ENCODE measurements around the gene RAX2. TPM values are rescaled to one million over a fixed set of nuclear protein-coding genes. Genes with fewer than 3 reads are reported as not detected.
A peak's percentile ranks its signal among the peaks of the same experiment; 100 is the strongest.
"Not testable (repeated sequence)": the region's sequence is repeated elsewhere in the genome, so short reads cannot be mapped to it uniquely, and the experiment has no call there.

The RAX2 gene
- polyA plus RNA-seq, 2 donors: not detected

DNA sequence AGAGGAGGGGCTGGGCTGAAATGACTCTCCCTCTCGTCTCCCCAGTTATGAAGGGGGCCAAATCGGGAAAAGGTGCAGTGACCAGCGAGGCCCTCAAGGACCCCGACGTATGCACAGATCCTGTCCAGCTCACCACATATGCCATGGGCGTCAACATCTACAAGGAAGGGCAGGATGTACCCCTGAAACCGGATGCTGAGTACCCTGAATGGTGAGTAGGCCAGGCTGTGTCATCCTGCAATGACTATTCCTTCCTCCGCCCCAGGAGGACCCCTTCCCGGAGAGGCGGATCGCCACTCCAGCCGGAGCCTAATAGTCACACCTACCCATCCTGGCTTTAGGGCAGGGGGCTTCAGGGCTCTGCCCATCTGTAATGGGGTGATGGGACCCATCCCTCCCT is 6.9 kb downstream of the RAX2 start:
- H3K4me3 ChIP-seq (ENCODE audit: low read depth in 1 of 2, low read length in 2 of 2): no peak overlapping the region
- no peaks in the 10 kb centered on the region for H3K27me3 ChIP-seq (ENCODE audit: control insufficient read depth in 1 of 2, insufficient read depth in 2 of 2, low read length in 2 of 2)
- H3K4me1 ChIP-seq (ENCODE audit: control insufficient read depth in 2 of 2, insufficient read depth in 2 of 2, low read length in 1 of 2): peaks cover 0 to 2% of the 10 kb centered on the region in 2 donors
- peaks cover 14 to 30% of the 10 kb centered on the region in 2 donors for H3K36me3 ChIP-seq (ENCODE audit: control insufficient read depth in 2 of 2, insufficient read depth in 2 of 2, low read length in 1 of 2)
- no peak overlapping the region for H3K27ac ChIP-seq (ENCODE audit: low read depth in 2 of 2, low read length in 1 of 2)
- no peaks in the 10 kb centered on the region for H3K9me3 ChIP-seq (ENCODE audit: control insufficient read depth in 2 of 2, insufficient read depth in 1 of 2, low read depth in 1 of 2, low read length in 1 of 2)
- 92 to 95% methylated on average over 12 of the region's 12 CpGs for WGBS, 2 donors

DNA sequence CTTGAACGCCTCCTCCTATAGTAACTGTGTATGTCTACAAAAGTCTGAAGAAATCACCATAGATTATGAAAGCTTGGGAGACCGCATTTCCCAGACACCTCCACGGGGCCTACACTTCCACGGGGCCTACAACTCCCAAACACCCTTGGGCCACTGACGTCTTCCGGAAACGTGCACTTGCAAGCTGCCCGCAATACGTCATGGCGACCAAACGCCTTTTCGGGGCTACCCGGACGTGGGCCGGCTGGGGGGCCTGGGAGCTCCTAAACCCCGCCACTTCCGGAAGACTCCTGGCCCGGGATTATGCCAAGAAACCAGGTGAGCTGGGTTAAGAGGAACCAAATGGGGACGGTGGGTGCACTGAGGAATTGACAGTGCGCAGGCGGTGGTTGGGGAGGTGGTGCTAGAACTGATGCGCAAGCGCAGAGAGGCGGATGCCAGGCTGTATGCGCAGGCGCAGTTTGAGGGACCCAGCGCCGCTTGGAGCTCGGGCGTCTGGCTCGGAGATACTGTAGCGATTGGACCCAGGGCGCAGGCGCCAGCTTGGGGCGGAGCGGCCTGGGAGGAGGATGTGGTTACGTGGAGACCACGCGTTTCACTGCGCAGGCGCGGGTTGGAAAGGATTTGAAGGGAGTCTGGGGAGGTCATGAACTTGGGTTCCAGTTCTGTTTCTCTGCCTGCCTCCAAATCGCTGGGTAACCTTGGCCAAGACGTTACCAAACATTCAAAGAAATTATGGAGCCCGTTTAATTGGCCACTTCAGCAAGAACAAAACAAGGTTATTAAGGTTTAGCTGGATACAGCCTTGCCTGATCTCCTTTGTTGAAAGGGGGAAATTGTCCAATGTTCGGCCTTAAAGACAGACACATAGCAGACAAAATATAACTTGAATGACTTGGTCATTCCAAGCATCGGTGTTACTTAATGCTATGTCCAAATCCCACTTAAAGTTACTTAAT is 9.2 kb downstream of the RAX2 start, which contains the start of gene MRPL54:
Gene MRPL54 (plus strand): TSS at position 182 of the 959 bp plus-strand sequence. CDS start 19 bp downstream, at position 201.
- Histone ChIP-seq H3K9me3 (ENCODE audit: control insufficient read depth in 2 of 2, insufficient read depth in 1 of 2, low read depth in 1 of 2, low read length in 1 of 2) (no peaks in the 10 kb centered on the region), H3K4me3 (ENCODE audit: low read depth in 1 of 2, low read length in 2 of 2) (peak within 1 kb of the TSS; percentile 90 to 93), H3K27me3 (ENCODE audit: control insufficient read depth in 1 of 2, insufficient read depth in 2 of 2, low read length in 2 of 2) (no peaks in the 10 kb centered on the region), H3K4me1 (ENCODE audit: control insufficient read depth in 2 of 2, insufficient read depth in 2 of 2, low read length in 1 of 2) (peaks cover 0 to 11% of the 10 kb centered on the region in 2 donors), H3K27ac (ENCODE audit: low read depth in 2 of 2, low read length in 1 of 2) (peak within 1 kb of the TSS; percentile 99 to 100), H3K36me3 (ENCODE audit: control insufficient read depth in 2 of 2, insufficient read depth in 2 of 2, low read length in 1 of 2) (peaks cover 13 to 28% of the 10 kb centered on the region in 2 donors)
- WGBS, 2 donors: 2 to 3% methylated on average over 47 of the region's 47 CpGs

DNA sequence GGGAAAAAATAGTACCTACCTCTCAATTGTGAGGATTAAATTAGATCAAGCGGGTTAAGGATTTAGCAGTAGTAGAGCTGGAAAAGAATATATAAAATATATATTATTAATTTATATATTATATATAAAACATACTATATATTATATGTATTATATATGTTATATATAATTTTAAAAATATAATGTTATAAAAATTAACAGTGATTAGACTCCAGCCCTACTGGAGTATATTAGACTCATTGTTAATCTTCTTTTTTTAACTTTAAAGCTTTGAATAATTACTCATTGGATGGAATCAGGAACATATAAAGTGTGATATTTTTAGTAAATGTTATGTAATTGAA is 9.9 kb downstream of the RAX2 start:
- 44 to 62% methylated on average over 1 of the region's 1 CpG for WGBS, 2 donors
- Histone ChIP-seq H3K9me3 (ENCODE audit: control insufficient read depth in 2 of 2, insufficient read depth in 1 of 2, low read depth in 1 of 2, low read length in 1 of 2) (no peaks in the 10 kb centered on the region), H3K4me3 (ENCODE audit: low read depth in 1 of 2, low read length in 2 of 2) (no peak overlapping the region), H3K36me3 (ENCODE audit: control insufficient read depth in 2 of 2, insufficient read depth in 2 of 2, low read length in 1 of 2) (peaks cover 6 to 22% of the 10 kb centered on the region in 2 donors), H3K27ac (ENCODE audit: low read depth in 2 of 2, low read length in 1 of 2) (peak overlapping the region; percentile 83 to 100), H3K27me3 (ENCODE audit: control insufficient read depth in 1 of 2, insufficient read depth in 2 of 2, low read length in 2 of 2) (no peaks in the 10 kb centered on the region), H3K4me1 (ENCODE audit: control insufficient read depth in 2 of 2, insufficient read depth in 2 of 2, low read length in 1 of 2) (peaks cover 0 to 11% of the 10 kb centered on the region in 2 donors)

DNA sequence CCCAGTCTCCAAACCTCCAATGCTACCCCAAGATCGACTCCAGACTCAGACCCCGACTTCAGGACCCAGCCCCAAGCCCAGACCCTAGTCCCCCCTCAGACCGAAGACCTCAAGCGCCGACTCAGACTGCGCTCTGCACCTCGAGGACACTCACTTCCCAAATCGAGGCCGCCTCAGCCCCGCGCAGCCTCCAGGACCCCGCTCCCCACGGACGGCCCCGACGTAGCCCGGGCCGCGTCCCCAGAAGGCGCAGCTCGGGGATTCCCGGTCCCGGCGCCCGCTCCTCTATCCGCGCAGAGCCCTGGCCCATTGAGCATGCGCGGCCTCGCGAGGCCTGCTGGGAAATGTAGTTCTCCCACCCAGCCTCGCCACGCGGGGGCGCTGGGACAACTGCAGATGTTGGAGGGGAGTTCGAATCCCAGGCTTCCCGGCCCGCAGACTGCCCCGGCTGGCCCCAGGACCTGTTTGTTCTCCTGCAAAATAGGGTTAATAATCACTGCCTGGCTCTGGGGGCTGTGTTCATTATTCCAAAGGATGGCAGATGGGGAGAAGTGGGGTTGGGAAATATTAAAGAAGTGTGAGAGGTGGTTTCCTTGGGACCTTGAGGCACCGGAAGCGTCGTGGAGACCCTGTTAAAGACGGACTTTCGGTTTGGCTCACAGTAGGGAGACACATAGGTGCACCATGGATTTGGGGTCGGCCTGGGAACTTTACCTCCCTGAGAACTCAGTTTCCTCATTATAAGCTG is 10.5 kb downstream of the RAX2 start, which contains the start of gene APBA3:
Gene APBA3 (minus strand): TSS at position 311 of the 748 bp plus-strand sequence. CDS start 1,428 bp downstream, outside the sequence.
- Histone ChIP-seq H3K27me3 (ENCODE audit: control insufficient read depth in 1 of 2, insufficient read depth in 2 of 2, low read length in 2 of 2) (no peaks in the 10 kb centered on the region), H3K4me3 (ENCODE audit: low read depth in 1 of 2, low read length in 2 of 2) (peak within 1 kb of the TSS; percentile 90 to 93), H3K9me3 (ENCODE audit: control insufficient read depth in 2 of 2, insufficient read depth in 1 of 2, low read depth in 1 of 2, low read length in 1 of 2) (no peaks in the 10 kb centered on the region), H3K4me1 (ENCODE audit: control insufficient read depth in 2 of 2, insufficient read depth in 2 of 2, low read length in 1 of 2) (peaks cover 0 to 11% of the 10 kb centered on the region in 2 donors), H3K36me3 (ENCODE audit: control insufficient read depth in 2 of 2, insufficient read depth in 2 of 2, low read length in 1 of 2) (peaks cover 1 to 16% of the 10 kb centered on the region in 2 donors), H3K27ac (ENCODE audit: low read depth in 2 of 2, low read length in 1 of 2) (peak within 1 kb of the TSS; percentile 99 to 100)
- WGBS, 2 donors: 2 to 4% methylated on average over 45 of the region's 45 CpGs

DNA sequence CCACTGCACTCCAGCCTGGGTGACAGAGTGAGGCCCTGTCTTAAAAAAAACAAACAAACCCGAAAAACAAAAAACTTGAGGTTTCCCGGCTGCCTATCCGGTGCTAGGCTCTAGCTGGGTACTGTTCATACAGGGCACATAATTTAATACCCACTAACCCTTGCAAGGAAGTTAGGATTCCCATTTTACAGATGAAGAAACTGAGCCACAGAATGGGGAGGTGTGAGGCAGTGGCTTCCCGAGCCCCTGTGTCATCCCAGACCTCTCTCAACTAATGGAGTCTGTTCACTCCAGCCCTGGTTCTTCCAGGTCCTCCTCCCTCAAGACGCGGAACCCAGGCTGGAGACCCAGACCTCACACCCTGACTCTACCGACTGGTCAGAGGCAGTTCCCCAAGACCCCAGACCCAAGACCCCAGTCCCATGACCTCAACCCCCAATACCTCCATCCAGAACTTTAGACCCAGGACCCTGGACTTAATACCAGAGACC is 11.1 kb downstream of the RAX2 start:
- Histone ChIP-seq H3K9me3 (ENCODE audit: control insufficient read depth in 2 of 2, insufficient read depth in 1 of 2, low read depth in 1 of 2, low read length in 1 of 2) (no peaks in the 10 kb centered on the region), H3K27me3 (ENCODE audit: control insufficient read depth in 1 of 2, insufficient read depth in 2 of 2, low read length in 2 of 2) (no peaks in the 10 kb centered on the region), H3K36me3 (ENCODE audit: control insufficient read depth in 2 of 2, insufficient read depth in 2 of 2, low read length in 1 of 2) (peaks cover 0 to 14% of the 10 kb centered on the region in 2 donors), H3K4me1 (ENCODE audit: control insufficient read depth in 2 of 2, insufficient read depth in 2 of 2, low read length in 1 of 2) (peaks cover 0 to 11% of the 10 kb centered on the region in 2 donors), H3K27ac (ENCODE audit: low read depth in 2 of 2, low read length in 1 of 2) (peak overlapping the region; percentile 48 to 83), H3K4me3 (ENCODE audit: low read depth in 1 of 2, low read length in 2 of 2) (peak overlapping the region; percentile 90 to 93)
- 20 to 24% methylated on average over 7 of the region's 7 CpGs for WGBS, 2 donors

DNA sequence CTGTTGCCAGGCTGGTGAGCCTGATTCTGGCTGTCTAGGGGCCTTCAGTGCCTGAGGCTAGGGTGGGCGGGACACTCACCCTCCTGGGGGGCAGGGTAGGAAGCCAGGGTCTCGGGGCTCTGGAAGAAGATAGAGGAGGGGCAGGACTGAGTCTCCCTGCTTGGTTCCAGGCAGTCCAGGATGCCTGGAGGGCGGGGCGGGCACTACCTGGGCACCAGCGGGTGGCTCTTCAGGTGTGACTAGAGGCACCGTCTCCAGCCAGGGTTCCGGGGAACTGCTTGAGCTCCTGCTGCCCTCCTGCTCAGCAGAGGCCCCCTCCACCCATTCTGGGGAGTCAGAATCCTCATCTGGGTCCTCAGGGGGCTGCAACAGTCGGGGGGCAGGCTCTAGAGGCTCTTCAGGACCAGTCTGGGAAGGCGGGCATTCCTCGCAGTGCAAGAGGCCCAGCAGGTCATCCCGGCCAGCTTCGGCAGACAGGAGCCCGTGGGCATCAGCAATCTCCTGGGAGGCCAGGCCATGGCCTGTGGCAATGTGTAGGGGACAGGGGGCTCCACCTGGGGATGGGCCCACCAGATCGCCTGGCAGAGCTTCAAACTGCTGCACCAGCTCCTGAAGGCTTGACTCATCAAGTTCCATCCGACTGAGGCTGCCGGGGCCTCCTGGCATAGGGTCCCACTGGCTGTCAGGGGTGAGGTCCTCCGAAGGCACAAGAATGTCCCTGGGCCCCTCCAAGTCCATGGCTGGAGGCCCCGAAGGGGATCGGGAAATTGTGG is 12.4 kb downstream of the RAX2 start:
- 75 to 77% methylated on average over 19 of the region's 19 CpGs for WGBS, 2 donors

DNA sequence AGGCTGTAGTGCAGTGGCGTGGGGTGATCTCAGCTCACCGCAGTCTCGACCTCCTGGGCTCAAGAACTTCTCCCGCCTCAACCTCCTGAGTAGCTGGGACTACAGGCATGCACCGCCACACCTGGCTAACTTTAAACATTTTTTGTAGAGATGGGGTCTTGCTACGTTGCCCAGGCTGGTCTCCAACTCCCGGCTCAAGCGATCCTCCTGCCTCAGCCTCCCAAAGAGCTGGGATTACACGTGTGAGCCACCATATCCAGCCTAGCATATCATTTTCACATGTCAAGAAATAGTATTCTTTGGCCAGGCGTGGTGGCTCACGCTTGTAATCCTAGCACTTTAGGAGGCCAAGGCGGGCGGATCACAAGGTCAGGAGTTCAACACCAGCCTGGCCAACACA is 13.7 kb downstream of the RAX2 start:
- H3K9me3 ChIP-seq (ENCODE audit: control insufficient read depth in 2 of 2, insufficient read depth in 1 of 2, low read depth in 1 of 2, low read length in 1 of 2); H3K27me3 ChIP-seq (ENCODE audit: control insufficient read depth in 1 of 2, insufficient read depth in 2 of 2, low read length in 2 of 2); H3K27ac ChIP-seq (ENCODE audit: low read depth in 2 of 2, low read length in 1 of 2); H3K4me3 ChIP-seq (ENCODE audit: low read depth in 1 of 2, low read length in 2 of 2): not testable (repeated sequence)
- peaks cover 2 to 16% of the 10 kb centered on the region in 2 donors for H3K36me3 ChIP-seq (ENCODE audit: control insufficient read depth in 2 of 2, insufficient read depth in 2 of 2, low read length in 1 of 2)
- 96 to 98% methylated on average over 13 of the region's 13 CpGs for WGBS, 2 donors
- peaks cover 0 to 11% of the 10 kb centered on the region in 2 donors for H3K4me1 ChIP-seq (ENCODE audit: control insufficient read depth in 2 of 2, insufficient read depth in 2 of 2, low read length in 1 of 2)

More for the DNA sequence above, 12.4 kb downstream of the RAX2 start:
- Histone ChIP-seq H3K9me3 (ENCODE audit: control insufficient read depth in 2 of 2, insufficient read depth in 1 of 2, low read depth in 1 of 2, low read length in 1 of 2) (no peaks in the 10 kb centered on the region), H3K4me1 (ENCODE audit: control insufficient read depth in 2 of 2, insufficient read depth in 2 of 2, low read length in 1 of 2) (peaks cover 0 to 11% of the 10 kb centered on the region in 2 donors), H3K27ac (ENCODE audit: low read depth in 2 of 2, low read length in 1 of 2) (no peak overlapping the region), H3K4me3 (ENCODE audit: low read depth in 1 of 2, low read length in 2 of 2) (no peak overlapping the region), H3K36me3 (ENCODE audit: control insufficient read depth in 2 of 2, insufficient read depth in 2 of 2, low read length in 1 of 2) (peaks cover 0 to 10% of the 10 kb centered on the region in 2 donors), H3K27me3 (ENCODE audit: control insufficient read depth in 1 of 2, insufficient read depth in 2 of 2, low read length in 2 of 2) (no peaks in the 10 kb centered on the region)

DNA sequence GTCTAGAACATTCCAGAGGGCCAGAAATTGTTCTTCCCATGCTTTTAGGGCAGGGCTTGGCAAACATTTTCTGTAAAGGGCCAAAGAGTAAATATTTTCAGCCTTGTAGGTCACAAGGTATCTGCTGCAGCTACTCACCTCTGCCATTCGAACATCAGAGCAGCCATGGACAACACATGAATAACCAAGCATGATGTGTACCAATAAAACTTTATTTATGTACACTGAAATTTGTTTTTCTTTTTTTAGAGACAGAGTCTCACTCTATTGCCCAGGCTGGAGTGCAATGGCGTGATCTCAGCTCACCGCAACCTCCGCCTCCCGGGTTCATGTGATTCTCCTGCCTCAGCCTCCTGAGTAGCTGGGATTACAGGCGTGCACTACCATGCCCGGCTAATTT is 14.3 kb downstream of the RAX2 start:
- not testable (repeated sequence) for H3K9me3 ChIP-seq (ENCODE audit: control insufficient read depth in 2 of 2, insufficient read depth in 1 of 2, low read depth in 1 of 2, low read length in 1 of 2); H3K27me3 ChIP-seq (ENCODE audit: control insufficient read depth in 1 of 2, insufficient read depth in 2 of 2, low read length in 2 of 2); H3K27ac ChIP-seq (ENCODE audit: low read depth in 2 of 2, low read length in 1 of 2); H3K4me3 ChIP-seq (ENCODE audit: low read depth in 1 of 2, low read length in 2 of 2)
- Histone ChIP-seq H3K4me1 (ENCODE audit: control insufficient read depth in 2 of 2, insufficient read depth in 2 of 2, low read length in 1 of 2) (peaks cover 0 to 11% of the 10 kb centered on the region in 2 donors), H3K36me3 (ENCODE audit: control insufficient read depth in 2 of 2, insufficient read depth in 2 of 2, low read length in 1 of 2) (peaks cover 2 to 16% of the 10 kb centered on the region in 2 donors)
- WGBS, 2 donors: 93 to 97% methylated on average over 7 of the region's 7 CpGs

All from esophagus (tissue), 2 donors.